ENCODE results near the gene PIP5K1A. TPM values are rescaled to one million over a fixed set of nuclear protein-coding genes. Genes with fewer than 3 reads are reported as not detected.

PIP5K1A gene
- total RNA-seq, 4 donors from 2014 or later: 46.7 to 78.2 (median 59.4) TPM

GRCh38 chr1:151282883-151283725 is 84.8 kb downstream of the PIP5K1A start:
- no peaks in the 10 kb centered on the region for H3K9me3 ChIP-seq
- no peak for TF ChIP-seq CTCF (IDR thresholded peaks at IDR 0.05)
- no peak for TF ChIP-seq POLR2AphosphoS5 (IDR thresholded peaks at IDR 0.05)
- no peak for TF ChIP-seq POLR2A (IDR thresholded peaks at IDR 0.05)
- no peak for TF ChIP-seq EP300 (IDR thresholded peaks at IDR 0.05; ENCODE audit: low read depth)
- H3K27ac ChIP-seq: peak overlapping the region; percentile 94 to 98 (median 98)
- in situ Hi-C loops (cut with MboI; ENCODE audit: low pct_ligation_motif_present in 1 of 4, low pct_unique_long_range_greater_than_20kb in 1 of 4, low sequenced_read_pairs in 3 of 4): no loop called here
- no peaks in the 10 kb centered on the region for H3K27me3 ChIP-seq
- H3K36me3 ChIP-seq: peaks cover 0 to 24% (median 9%) of the 10 kb centered on the region in 4 donors
- intact Hi-C loops (cut with DNase I; ENCODE audit: low total_unique reads): no loop called here
- H3K4me3 ChIP-seq: peak overlapping the region; percentile 60 to 92 (median 73)
- DNase-seq: peak; percentile 41
- WGBS, 2 donors (ENCODE audit: low coverage in 1 of 2): 3% methylated on average over 38 of the region's 44 CpGs; no CpG with 5 or more reads in 1 of the 2 donors
- H3K4me1 ChIP-seq: peaks cover 5 to 21% (median 20%) of the 10 kb centered on the region in 4 donors

- no peaks in the 10 kb centered on the region for H3K9me3 ChIP-seq
- peak overlapping the region; percentile 94 to 98 (median 98) for H3K27ac ChIP-seq
- intact Hi-C loops (cut with DNase I; ENCODE audit: low total_unique reads): no loop called here
- H3K4me1 ChIP-seq: peaks cover 5 to 21% (median 20%) of the 10 kb centered on the region in 4 donors
- TF ChIP-seq POLR2AphosphoS5 (IDR thresholded peaks at IDR 0.05): no peak
- TF ChIP-seq EP300 (IDR thresholded peaks at IDR 0.05; ENCODE audit: low read depth): no peak
- no peak for TF ChIP-seq CTCF (IDR thresholded peaks at IDR 0.05)
- TF ChIP-seq POLR2A (IDR thresholded peaks at IDR 0.05): no peak
- H3K4me3 ChIP-seq: peak overlapping the region in 1 of 4 donors; percentile 92
- in situ Hi-C loops (cut with MboI; ENCODE audit: low pct_ligation_motif_present in 1 of 4, low pct_unique_long_range_greater_than_20kb in 1 of 4, low sequenced_read_pairs in 3 of 4): no loop called here
- 52 to 53% methylated on average over 2 of the region's 2 CpGs for WGBS, 2 donors (ENCODE audit: low coverage in 1 of 2)
- H3K27me3 ChIP-seq: no peaks in the 10 kb centered on the region
- DNase-seq: no peak
- H3K36me3 ChIP-seq: peaks cover 0 to 31% (median 11%) of the 10 kb centered on the region in 4 donors
Observed at GRCh38 chr1:151284013-151284577, 85.7 kb downstream of the PIP5K1A start.

- no peaks in the 10 kb centered on the region for H3K27me3 ChIP-seq
- in situ Hi-C loops (cut with MboI; ENCODE audit: low pct_ligation_motif_present in 1 of 4, low pct_unique_long_range_greater_than_20kb in 1 of 4, low sequenced_read_pairs in 3 of 4) (no loop called here), intact Hi-C loops (cut with DNase I; ENCODE audit: low total_unique reads) (no loop called here)
- DNase-seq: no peak
- H3K4me3 ChIP-seq: no peak overlapping the region
- no peaks in the 10 kb centered on the region for H3K9me3 ChIP-seq
- H3K36me3 ChIP-seq: peaks cover 0 to 33% (median 15%) of the 10 kb centered on the region in 4 donors
- peaks cover 5 to 17% (median 16%) of the 10 kb centered on the region in 4 donors for H3K4me1 ChIP-seq
- 83 to 91% methylated on average over 3 to 8 of the region's 10 CpGs for WGBS, 2 donors (ENCODE audit: low coverage in 1 of 2)
- H3K27ac ChIP-seq: no peak overlapping the region
- TF ChIP-seq CTCF (IDR thresholded peaks at IDR 0.05) (no peak), POLR2AphosphoS5 (IDR thresholded peaks at IDR 0.05) (no peak), EP300 (IDR thresholded peaks at IDR 0.05; ENCODE audit: low read depth) (no peak), POLR2A (IDR thresholded peaks at IDR 0.05) (no peak)
Observed at GRCh38 chr1:151286619-151287340, 88.4 kb downstream of the PIP5K1A start.

GRCh38 chr1:151287341-151287699 is 89.0 kb downstream of the PIP5K1A start:
- WGBS, 2 donors (ENCODE audit: low coverage in 1 of 2): 93% methylated on average over 4 of the region's 7 CpGs; no CpG with 5 or more reads in 1 of the 2 donors
- H3K27ac ChIP-seq: no peak overlapping the region
- H3K9me3 ChIP-seq: no peaks in the 10 kb centered on the region
- DNase-seq: no peak
- TF ChIP-seq EP300 (IDR thresholded peaks at IDR 0.05; ENCODE audit: low read depth): no peak
- TF ChIP-seq POLR2AphosphoS5 (IDR thresholded peaks at IDR 0.05): no peak
- TF ChIP-seq CTCF (IDR thresholded peaks at IDR 0.05): no peak
- no peak for TF ChIP-seq POLR2A (IDR thresholded peaks at IDR 0.05)
- in situ Hi-C loops (cut with MboI; ENCODE audit: low pct_ligation_motif_present in 1 of 4, low pct_unique_long_range_greater_than_20kb in 1 of 4, low sequenced_read_pairs in 3 of 4): no loop called here
- H3K4me3 ChIP-seq: no peak overlapping the region
- H3K36me3 ChIP-seq: peaks cover 0 to 37% (median 15%) of the 10 kb centered on the region in 4 donors
- H3K4me1 ChIP-seq: peaks cover 5 to 17% (median 16%) of the 10 kb centered on the region in 4 donors
- intact Hi-C loops (cut with DNase I; ENCODE audit: low total_unique reads): no loop called here
- no peaks in the 10 kb centered on the region for H3K27me3 ChIP-seq
